WTC11 (cell line): Measurements from ENCODE around the gene PRKAR1B.

Source experiments
- CTCF ChIP-seq: fragments of 200-600 bp; IDR thresholded peaks from 2 replicates; pipeline ENCODE4 v1.8.0; 2022; ENCODE audit warnings: antibody characterized with exemption
- FOXJ3 ChIP-seq: sonication (generic); formaldehyde crosslinking; IDR thresholded peaks from 2 replicates; pipeline ENCODE4 v1.9.0; 2021; ENCODE audit warnings: missing genetic modification reagents, mild to moderate bottlenecking, borderline replicate concordance
- FOXP1 ChIP-seq: sonication (generic); formaldehyde crosslinking; IDR thresholded peaks from 2 replicates; pipeline ENCODE4 v1.8.0; 2022; ENCODE audit warnings: missing genetic modification reagents, mild to moderate bottlenecking, moderate library complexity, borderline replicate concordance
- HMGXB4 ChIP-seq: sonication (generic); formaldehyde crosslinking; IDR thresholded peaks from 2 replicates; pipeline ENCODE4 v1.8.1; 2023; ENCODE audit warnings: mild to moderate bottlenecking, moderate library complexity, missing genetic modification reagents
- NR3C1 ChIP-seq: sonication (generic); formaldehyde crosslinking; conservative IDR thresholded peaks from 2 replicates; pipeline ENCODE4 v1.8.1; 2023; ENCODE audit warnings: low read depth, mild to moderate bottlenecking, missing genetic modification reagents
- SMAD4 ChIP-seq: sonication (generic); formaldehyde crosslinking; IDR thresholded peaks from 2 replicates; pipeline ENCODE4 v1.8.0; 2022; ENCODE audit warnings: mild to moderate bottlenecking, missing genetic modification reagents
- ZNF416 ChIP-seq: fragments of 250-450 bp; sonication (Bioruptor Pico); IDR thresholded peaks from 2 replicates; pipeline ENCODE4 v1.9.0; 2021; ENCODE audit warnings: mild to moderate bottlenecking, inconsistent platforms
- TF ChIP-seq, protein P1 (sequence below): fragments of 250-450 bp; sonication (Bioruptor Pico); IDR thresholded peaks from 2 replicates; pipeline ENCODE4 v1.9.0; 2021; ENCODE audit warnings: moderate library complexity, mild to moderate bottlenecking, inconsistent platforms, borderline replicate concordance
- TF ChIP-seq, protein P2 (sequence below): sonication (generic); formaldehyde crosslinking; IDR thresholded peaks from 2 replicates; pipeline ENCODE4 v1.8.0; 2022; ENCODE audit warnings: missing genetic modification reagents
- TF ChIP-seq, protein P3 (sequence below): sonication (generic); formaldehyde crosslinking; IDR thresholded peaks from 2 replicates; pipeline ENCODE4 v1.8.0; 2022; ENCODE audit warnings: mild to moderate bottlenecking, missing genetic modification reagents
- TF ChIP-seq, protein P4 (sequence below): sonication (generic); formaldehyde crosslinking; conservative IDR thresholded peaks from 2 replicates; pipeline ENCODE4 v1.8.1; 2023; ENCODE audit warnings: mild to moderate bottlenecking, low read depth, missing genetic modification reagents, moderate library complexity

DNA sequence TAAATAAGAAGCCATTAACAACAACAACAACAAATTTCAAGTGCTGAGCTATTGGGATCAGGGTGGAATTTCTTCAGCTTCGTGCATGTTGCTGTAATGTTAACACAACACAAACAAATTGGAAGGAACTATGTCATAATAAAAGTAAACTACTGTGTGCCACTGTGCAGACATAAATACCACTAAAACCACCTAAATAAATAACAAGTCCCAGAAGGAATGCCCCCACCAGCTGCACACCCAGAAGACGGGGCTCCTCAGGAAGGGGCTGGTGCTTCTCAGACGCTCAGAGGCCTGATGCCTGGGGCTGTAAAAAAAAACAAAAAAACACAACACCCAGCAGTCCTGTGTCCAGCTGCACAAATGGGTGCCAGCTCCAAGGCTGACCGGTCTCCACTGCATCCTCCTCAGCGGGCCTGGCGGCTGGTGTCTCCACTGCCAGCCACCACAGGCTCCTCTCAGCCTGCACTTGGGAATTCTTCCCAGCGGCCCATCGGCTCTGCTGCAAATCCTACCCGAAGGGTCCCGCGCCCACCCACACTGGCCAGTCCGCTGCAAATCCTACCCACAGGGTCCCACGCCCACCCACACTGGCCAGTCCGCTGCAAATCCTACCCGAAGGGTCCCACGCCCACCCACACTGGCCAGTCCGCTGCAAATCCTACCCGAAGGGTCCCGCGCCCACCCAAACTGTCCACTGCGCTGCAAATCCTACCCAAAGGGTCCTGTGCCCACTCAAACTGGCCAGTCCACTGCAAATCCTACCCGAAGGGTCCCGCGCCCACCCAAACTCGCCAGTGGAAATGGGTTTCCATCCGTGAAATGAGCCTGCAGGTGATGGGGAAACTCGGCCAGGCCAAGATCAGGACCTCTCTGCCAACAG, 36.4 kb downstream of the PRKAR1B start:
- no peak for TF ChIP-seq HMGXB4 (CRISPR knock-in tag)
- no peak for TF ChIP-seq ZNF416 (CRISPR knock-in tag)
- no peak for TF ChIP-seq CTCF
- TF ChIP-seq, protein P1, sequence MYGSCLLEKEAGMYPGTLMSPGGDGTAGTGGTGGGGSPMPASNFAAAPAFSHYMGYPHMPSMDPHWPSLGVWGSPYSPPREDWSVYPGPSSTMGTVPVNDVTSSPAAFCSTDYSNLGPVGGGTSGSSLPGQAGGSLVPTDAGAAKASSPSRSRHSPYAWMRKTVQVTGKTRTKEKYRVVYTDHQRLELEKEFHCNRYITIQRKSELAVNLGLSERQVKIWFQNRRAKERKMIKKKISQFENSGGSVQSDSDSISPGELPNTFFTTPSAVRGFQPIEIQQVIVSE (CRISPR knock-in tag): no peak
- TF ChIP-seq, protein P2, sequence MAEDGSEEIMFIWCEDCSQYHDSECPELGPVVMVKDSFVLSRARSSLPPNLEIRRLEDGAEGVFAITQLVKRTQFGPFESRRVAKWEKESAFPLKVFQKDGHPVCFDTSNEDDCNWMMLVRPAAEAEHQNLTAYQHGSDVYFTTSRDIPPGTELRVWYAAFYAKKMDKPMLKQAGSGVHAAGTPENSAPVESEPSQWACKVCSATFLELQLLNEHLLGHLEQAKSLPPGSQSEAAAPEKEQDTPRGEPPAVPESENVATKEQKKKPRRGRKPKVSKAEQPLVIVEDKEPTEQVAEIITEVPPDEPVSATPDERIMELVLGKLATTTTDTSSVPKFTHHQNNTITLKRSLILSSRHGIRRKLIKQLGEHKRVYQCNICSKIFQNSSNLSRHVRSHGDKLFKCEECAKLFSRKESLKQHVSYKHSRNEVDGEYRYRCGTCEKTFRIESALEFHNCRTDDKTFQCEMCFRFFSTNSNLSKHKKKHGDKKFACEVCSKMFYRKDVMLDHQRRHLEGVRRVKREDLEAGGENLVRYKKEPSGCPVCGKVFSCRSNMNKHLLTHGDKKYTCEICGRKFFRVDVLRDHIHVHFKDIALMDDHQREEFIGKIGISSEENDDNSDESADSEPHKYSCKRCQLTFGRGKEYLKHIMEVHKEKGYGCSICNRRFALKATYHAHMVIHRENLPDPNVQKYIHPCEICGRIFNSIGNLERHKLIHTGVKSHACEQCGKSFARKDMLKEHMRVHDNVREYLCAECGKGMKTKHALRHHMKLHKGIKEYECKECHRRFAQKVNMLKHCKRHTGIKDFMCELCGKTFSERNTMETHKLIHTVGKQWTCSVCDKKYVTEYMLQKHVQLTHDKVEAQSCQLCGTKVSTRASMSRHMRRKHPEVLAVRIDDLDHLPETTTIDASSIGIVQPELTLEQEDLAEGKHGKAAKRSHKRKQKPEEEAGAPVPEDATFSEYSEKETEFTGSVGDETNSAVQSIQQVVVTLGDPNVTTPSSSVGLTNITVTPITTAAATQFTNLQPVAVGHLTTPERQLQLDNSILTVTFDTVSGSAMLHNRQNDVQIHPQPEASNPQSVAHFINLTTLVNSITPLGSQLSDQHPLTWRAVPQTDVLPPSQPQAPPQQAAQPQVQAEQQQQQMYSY: no peak
- TF ChIP-seq, protein P3, sequence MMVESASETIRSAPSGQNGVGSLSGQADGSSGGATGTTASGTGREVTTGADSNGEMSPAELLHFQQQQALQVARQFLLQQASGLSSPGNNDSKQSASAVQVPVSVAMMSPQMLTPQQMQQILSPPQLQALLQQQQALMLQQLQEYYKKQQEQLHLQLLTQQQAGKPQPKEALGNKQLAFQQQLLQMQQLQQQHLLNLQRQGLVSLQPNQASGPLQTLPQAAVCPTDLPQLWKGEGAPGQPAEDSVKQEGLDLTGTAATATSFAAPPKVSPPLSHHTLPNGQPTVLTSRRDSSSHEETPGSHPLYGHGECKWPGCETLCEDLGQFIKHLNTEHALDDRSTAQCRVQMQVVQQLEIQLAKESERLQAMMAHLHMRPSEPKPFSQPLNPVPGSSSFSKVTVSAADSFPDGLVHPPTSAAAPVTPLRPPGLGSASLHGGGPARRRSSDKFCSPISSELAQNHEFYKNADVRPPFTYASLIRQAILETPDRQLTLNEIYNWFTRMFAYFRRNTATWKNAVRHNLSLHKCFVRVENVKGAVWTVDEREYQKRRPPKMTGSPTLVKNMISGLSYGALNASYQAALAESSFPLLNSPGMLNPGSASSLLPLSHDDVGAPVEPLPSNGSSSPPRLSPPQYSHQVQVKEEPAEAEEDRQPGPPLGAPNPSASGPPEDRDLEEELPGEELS (CRISPR knock-in tag): no peak
- TF ChIP-seq SMAD4 (CRISPR knock-in tag): no peak
- TF ChIP-seq NR3C1 (CRISPR knock-in tag): no peak
- TF ChIP-seq, protein P4, sequence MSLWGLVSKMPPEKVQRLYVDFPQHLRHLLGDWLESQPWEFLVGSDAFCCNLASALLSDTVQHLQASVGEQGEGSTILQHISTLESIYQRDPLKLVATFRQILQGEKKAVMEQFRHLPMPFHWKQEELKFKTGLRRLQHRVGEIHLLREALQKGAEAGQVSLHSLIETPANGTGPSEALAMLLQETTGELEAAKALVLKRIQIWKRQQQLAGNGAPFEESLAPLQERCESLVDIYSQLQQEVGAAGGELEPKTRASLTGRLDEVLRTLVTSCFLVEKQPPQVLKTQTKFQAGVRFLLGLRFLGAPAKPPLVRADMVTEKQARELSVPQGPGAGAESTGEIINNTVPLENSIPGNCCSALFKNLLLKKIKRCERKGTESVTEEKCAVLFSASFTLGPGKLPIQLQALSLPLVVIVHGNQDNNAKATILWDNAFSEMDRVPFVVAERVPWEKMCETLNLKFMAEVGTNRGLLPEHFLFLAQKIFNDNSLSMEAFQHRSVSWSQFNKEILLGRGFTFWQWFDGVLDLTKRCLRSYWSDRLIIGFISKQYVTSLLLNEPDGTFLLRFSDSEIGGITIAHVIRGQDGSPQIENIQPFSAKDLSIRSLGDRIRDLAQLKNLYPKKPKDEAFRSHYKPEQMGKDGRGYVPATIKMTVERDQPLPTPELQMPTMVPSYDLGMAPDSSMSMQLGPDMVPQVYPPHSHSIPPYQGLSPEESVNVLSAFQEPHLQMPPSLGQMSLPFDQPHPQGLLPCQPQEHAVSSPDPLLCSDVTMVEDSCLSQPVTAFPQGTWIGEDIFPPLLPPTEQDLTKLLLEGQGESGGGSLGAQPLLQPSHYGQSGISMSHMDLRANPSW (CRISPR knock-in tag): no peak
- no peak for TF ChIP-seq FOXP1 (CRISPR knock-in tag)
- no peak for TF ChIP-seq FOXJ3 (CRISPR knock-in tag)
